HG02759 (cell line): ENCODE measurements around the gene XRCC1.

Source experiments
- ATAC-seq: cut with Tn5 transposase; IDR thresholded peaks from one replicate; pipeline ENCODE4 v1.9.1; 2021; ENCODE audit warnings: mild to moderate bottlenecking, moderate library complexity; ENCODE audit not compliant: unreplicated experiment

The XRCC1 gene, protein sequence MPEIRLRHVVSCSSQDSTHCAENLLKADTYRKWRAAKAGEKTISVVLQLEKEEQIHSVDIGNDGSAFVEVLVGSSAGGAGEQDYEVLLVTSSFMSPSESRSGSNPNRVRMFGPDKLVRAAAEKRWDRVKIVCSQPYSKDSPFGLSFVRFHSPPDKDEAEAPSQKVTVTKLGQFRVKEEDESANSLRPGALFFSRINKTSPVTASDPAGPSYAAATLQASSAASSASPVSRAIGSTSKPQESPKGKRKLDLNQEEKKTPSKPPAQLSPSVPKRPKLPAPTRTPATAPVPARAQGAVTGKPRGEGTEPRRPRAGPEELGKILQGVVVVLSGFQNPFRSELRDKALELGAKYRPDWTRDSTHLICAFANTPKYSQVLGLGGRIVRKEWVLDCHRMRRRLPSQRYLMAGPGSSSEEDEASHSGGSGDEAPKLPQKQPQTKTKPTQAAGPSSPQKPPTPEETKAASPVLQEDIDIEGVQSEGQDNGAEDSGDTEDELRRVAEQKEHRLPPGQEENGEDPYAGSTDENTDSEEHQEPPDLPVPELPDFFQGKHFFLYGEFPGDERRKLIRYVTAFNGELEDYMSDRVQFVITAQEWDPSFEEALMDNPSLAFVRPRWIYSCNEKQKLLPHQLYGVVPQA

DNA sequence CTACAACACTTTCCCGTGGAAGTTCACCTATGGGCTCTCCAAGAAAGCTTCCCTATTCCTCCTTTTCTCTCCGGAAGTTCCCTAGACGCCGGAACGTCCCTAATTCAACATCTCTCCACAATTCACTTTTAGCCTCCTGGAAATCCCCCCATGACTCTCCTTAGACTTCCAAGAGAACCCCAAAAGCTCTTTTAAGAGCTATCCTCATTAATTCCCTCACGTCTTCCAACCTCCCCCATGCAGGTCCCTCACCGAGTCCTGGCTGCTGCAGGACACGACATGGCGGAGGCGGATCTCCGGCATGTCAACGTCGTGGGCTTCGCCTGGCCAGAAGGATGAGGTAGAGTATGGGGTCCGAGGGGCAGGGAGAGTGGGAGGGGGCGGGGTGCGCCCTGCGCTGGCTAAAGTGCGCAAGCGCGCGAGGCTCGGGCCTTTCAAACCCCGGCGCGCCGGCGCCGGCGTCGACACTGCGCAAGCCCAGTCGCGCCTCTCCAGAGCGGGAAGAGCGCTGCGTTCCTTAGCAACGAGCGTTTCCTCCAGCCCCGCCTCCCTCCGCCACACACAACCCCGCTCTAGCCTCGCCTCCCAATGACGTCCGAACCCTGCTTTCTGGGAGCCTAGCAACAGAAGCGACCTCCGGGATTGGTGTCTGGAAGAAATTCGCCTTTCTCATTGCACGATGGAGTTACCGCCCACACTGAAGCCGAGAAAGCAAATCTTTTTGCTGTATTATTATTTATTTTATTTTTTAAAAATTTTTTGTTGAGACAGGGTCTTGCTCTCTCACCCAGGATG is at the start of gene XRCC1, which contains the start of gene PINLYP:
TSS of gene XRCC1 (minus strand) at position 372 of the 795 bp plus-strand sequence. CDS start at position 303, 69 bp downstream.
TSS of gene PINLYP (plus strand) at position 646 of the 795 bp plus-strand sequence. CDS start 1,391 bp downstream, outside the sequence.
- peak; percentile 96 for ATAC-seq

DNA sequence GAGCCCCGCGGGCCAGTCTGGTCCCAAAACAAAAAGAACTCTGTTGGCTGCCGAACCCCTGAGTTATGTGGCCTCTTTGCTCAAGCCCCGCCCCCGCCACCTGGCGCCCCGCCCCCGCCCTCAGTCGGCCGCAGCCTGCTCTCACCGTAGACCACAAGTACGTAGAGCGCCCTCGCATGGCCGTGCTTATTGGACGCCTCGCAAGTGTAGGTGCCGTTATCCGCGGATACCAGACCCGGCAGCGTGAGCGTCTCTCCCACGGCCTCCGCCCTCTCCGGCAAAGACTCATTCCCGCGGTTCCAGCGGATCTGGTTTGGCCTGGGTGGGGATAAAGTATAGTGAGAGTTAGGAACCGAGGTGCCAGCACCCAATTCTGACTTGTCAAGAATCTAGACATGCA is 49.6 kb upstream of the XRCC1 start:
- peak; percentile 44 for ATAC-seq

DNA sequence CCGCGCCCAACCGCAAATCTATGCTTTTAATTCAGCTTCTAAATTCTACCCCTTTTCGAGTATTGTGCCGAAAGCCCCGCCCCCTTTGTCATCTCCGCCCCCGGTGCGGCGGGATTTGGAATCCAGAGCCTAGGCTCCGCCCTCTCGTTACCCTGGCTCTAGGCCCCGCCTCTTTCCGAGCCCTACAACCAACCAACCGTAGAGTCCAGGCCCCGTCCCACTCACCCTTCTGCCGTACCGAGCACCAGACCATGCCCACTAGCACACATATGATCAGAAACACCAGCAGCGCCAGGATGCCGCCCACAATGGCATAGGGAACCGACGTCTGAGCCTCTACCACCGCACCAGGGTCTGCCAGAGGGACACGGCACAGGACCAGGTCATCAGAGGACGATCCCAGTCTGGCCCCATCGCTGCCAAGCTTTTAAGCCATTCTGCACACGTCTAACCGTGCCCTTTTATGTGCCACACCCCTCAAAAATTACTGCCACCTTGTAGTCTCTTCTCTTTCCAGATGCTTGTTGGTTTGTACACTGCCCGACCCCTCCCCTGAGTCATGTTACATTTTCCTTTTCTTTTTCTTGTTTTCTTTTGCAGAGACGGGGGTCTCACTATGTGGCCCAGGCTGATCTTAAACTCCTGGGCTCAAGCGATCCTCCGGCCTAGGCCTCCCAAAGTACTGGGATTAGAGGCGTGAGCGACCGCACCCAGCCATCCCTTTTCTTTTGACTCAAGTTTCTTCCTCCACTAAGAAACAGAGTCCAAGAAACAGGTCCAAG is 48.8 kb upstream of the XRCC1 start:
- ATAC-seq = no peak

DNA sequence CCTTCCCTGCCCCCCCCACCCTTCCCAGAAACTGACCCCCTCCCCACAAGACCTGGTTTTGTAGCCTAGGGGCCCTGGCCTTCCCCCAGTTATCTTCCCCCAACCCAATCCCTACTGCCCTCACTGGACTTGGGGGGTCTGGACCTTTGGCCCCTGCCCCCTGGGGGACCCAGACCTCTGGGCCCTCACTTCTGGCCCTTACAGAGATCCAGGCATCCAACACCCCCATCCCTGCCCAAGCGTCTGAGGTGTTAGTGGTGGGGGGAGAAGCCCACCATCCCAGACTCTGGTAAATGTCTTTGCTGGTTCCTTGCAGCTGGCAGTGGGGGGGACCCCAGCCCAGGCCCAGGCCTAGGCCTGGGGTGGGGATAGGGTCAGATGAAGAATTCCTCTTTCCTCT is 47.6 kb upstream of the XRCC1 start:
- no peak for ATAC-seq

DNA sequence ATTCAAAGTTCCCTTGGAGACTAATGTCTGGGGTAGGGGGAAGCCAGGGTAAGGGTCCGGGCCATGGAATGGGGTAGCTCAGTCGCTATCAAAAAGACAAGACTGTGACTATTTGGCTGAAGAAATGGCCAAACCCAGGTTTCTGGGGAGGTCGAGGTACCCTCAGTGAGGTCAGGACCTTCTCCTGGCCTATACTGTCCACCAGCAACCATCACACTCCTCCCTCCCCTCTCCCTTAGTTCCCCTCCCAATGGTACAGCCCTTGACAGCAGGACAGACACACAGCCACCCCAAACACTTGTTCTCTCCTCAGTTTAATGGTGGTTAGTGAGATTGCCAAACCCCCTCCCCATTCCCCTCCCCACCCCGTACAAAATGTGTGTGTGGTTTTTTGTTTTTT is 46.7 kb upstream of the XRCC1 start:
- ATAC-seq = no peak

DNA sequence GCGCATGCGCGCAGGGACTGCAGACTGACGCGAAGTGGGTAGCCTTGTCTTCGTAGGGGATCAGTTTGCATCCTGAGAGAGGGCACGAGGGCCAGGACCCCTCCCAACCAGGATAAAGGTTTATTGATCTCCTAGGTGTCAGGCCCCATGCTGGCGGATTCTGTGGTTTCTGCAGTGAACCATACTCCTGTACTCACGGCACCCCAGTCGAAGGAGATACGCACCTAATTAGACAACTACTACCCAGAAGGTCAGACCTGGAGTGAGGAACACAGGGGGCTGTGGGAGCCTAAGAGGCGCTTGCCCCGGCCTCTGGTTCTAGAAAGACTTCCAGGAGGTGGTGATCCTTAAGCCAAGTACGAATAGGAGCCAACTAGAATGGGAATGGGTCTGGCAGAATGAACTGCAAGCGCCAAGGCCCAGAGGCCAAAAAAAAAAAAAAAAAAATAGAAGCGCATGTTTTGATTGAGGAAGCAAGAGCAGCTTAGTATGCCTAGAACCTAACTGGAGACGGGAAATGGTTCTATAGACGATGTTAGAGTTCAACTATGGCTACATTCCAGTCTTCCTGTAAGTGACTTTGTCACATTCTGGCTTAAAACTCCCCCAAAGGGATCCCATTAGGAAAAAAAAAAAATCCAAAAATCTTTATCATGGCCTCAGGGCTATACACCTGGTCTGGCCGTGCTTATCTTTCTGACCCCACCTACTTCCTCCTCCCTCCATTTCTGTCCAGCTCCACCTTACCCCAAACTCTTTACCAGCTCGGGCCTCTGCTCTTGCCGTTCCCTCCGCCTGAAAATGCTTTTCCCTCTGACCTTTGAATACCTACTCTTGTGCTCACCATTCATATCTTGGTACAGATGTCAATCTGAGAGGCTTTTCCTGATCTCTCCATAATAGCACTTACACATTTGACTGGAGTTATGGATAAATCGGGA is 45.0 kb upstream of the XRCC1 start:
- no peak for ATAC-seq

DNA sequence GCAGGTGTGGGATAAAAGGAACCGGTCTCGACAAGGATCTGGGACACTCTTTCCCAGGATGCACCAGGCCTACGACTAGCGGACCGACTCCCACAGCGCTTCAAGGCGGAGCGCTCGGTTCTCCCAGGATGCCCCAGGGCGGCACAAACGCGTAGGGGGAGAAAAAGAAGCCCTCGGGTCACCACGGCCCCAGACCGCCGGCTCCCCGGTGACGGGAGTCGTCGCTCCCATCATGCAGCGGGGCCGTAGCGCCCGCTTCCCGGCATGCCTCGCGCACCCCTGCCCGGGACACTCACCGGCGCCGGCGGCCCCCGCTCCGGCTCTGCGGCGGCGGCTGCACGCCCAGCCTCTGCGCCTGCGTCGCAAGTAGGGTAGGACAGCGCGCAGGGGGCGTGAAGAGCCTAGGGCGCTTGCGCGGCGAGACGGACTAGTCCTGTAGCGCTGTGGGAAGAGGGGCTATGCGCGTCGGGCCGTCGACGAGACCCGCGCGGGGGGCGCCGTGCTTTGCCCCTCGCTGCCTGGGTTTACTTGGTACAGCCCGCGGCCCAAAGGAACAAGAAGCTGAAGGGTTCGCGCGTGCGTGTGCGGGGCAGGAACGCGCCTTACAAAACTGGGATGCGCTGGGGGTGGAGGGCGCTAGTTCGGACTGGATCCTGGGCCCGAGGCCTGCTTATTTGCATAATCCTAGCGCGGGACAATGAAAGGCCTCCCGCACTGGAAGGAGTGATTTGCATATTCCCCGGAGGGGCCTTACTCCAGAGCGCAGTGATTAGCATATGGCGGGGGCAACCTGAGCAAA is 44.1 kb upstream of the XRCC1 start, which contains the start of gene ZNF428:
TSS of gene ZNF428 (minus strand) at position 368 of the 799 bp plus-strand sequence. CDS start 5,325 bp downstream, outside the sequence.
- ATAC-seq = peak; percentile 85

DNA sequence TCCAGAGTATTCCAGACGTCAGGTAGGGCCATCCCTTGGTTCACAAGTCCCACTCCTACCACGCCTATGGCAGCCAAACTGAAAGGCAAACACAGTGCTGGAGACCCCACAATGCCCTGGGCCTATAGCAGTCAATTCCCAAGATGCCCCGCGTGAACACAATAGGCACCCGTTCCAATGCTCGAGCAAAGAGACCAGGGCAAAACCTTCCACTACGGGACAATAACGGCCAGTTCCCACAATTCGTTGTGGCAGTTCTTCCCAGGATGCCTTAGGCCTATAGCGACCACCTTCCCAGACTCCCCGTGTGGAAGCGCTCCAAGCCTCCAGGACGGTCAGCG is 43.6 kb upstream of the XRCC1 start:
- peak; percentile 22 for ATAC-seq

DNA sequence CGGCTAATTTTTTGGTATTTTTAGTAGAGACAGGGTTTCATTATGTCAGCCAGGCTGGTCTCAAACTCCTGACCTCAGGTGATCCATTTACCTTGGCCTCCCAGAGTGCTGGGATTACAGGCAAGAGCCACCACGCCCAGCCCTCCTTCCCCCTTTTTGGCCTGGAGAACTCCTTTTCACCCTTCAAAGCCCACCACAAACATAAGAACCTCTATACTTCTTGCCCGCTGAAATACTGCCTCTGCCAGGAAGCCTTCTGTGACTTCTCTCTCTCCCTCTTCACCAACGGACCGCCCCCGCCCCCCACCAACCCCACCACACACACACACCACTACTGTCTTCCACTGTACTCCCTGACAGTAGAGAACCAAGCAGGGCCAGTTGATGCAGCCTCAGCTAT is 41.6 kb upstream of the XRCC1 start:
- ATAC-seq = no peak

DNA sequence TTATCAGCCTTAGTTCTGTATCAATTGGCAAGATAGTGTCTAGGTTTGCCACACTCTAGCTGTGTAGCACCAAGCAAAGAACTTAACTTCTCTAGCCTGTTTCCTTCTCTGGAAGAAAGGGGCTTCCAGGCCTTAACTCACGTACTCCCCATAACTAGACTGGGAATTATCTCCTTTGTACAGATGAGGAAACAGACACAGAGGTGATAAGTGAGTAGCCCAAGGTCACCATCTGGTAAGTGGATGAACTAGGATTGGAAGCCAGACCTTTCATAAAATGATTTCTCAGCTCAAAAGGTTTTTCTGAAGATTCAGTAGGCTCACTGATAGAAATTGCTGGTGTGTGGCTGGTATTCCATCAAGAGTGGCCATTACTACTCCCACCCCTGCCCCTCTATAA is 41.0 kb upstream of the XRCC1 start:
- no peak for ATAC-seq

DNA sequence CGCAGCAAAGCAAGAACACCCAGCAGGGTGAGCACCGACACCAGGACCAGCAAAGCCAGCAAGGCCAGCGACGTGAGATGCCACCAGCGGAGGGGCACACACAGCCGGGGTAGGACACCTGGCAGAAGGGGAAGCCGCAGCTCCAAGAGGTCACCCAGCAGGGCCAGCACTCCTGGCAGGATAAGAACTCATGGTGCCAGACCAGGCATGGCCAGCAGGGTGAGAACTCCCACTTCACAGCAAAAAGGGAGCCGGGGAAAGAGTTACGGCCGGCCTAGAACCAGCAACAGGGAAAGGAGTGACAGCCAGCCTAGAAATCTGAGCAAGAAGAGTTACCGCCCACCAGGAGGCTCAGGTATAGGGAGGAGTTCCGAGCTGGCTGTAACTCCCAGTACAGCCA is 37.0 kb upstream of the XRCC1 start:
- ATAC-seq = no peak

DNA sequence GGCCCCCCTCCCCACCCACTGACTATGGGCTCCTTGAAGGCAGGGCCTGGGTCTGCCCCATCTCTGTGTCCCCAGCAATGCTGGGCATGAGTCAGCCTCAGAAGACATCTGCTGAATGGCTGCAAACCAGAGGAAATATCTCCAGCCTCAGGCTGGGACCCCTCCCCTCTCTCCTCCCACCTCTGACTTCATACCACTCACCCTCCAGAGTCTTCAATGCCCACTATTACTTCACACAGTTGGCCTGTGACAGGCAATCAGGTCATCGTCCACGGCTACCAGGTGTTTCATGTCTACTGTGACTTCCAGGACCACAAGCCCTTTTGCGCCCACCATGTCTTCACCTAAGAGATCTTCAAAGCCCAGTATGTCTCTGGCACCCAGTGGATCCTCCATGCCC is 36.5 kb upstream of the XRCC1 start, which contains the start of gene SRRM5:
TSS of gene SRRM5 (plus strand) at position 301 of the 400 bp plus-strand sequence. CDS start at position 335, 34 bp downstream.
- no peak for ATAC-seq

DNA sequence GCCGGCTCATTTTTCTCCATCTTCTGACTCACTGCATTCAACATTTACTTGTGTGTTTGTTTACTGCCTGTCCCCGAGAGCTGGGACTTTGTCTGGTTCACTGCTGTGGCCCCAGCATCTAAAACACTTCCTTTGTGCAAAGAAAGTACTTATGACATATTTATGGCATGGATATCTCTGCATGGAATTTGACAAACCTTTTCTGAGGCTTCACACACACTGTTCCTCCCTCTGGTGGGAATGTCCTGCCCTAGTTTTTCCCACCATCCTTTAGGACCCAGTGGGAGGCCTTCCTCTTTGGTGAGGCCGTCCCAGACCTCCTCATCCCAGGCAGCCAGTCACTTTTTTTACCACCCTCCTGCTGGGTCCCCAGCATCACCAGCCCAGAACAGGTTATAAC is 35.2 kb upstream of the XRCC1 start:
- no peak for ATAC-seq

DNA sequence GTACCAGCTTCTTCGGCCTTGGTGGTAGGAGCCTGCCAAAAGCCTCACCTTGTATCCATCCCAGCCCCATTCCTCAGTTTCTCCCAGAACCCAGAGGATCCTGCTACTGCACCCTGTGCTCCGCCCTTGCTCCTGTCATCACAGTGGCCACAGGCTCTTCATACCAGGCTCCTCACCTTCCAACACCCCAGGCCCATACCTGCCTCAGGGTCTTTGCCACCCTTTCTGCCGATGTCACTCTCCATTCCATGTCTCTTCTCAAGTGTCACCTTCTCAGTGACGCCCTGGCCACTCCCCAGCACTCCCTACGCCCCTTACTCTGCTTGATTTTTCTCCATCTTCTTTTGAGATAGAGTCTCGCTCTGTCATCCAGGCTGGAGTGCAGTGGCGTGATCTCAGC is 34.5 kb upstream of the XRCC1 start:
- ATAC-seq = no peak

DNA sequence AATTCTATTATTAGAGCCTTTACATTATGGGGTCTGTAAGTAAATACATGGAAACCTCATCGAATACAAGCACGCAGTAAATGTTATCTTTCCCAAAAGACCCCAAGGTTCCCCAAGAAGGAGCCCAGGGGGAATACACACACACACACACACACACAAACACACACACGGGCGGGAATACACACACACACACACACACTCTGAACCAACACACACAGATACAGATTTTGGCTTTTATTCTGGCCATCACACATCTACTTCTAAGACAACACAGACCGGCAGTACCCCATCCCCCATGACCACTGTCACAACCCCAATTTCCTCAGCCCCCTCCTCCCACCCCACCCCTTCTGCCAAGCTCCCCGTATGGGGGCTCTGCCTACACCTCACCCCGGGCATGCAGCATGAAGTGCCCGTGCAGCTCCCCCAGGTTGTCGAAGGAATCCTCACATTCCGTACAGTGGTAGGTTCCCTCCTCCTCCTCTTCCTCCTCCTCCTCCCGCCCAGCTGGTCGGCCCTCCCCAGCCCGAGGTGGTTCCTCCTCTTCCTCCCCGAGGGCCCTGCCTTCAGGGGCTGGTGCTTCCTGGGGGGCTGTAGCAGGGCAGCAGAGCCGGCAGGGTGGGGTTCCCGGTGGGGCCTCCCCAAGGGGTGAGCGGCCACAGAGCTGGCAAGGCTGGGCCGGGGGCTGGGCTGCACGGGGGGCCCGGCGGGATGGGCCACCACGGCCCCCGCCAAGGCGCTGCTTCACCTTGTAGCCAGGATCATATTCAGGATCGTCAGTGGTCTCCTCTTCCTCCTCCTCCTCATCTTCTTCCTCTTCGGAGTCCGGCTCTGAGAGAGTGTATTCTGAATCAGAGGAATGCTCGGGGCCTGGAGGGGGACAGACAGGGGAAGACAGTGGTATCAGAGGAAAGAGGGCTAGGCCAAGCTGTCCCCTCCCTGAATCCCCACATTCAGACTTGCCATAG is 32.2 kb upstream of the XRCC1 start:
- ATAC-seq = no peak

DNA sequence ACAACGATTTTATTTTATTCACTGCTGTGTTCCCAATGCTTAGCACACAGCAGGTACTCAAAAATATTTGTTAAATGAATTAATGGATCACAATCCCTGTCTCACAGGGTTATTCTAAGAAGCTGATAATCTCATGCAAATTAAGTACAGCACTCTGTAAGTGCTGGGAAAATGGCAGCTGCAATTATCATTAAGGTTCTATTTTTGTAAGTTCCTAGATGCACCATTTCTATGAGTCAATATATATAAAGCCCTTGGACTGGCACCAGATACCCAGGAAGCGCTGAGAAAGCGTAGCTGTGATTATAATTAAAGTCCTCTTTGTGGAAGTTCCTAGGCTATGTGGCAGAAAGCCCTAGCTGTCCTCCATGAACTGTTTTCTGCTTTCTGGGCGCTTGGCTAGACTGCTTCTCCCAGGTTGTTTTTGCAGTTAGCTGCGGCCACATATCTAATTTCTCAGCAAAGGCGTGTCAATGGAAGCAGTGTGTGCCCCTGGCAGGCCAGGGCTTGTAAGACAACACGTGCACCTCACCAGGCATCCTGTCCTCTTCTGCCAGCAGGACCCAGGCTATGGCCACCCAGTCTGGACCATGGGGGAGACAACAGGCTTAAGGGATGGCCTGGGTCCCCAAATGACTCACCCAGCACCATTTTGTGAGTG is 31.4 kb upstream of the XRCC1 start:
- no peak for ATAC-seq
